Tibial nerve (tissue), 4 donors: Measurements from ENCODE around the gene PLAU. TPM values are rescaled to one million over a fixed set of nuclear protein-coding genes. Genes with fewer than 3 reads are reported as not detected.

Experiments used
- DNase-seq, 2 donors: peaks; one replicate each; pipeline ENCODE4 v3.0.0-alpha.2; 2019; ENCODE audit warnings: low spot score in 2 of 2
- H3K27ac ChIP-seq, 4 donors: fragments of 200-600 bp; sonication (generic) in 3 of 4; one replicate each; pipeline ENCODE4 v1.5.1; 2017 to 2019; ENCODE audit warnings: mild to moderate bottlenecking in 1 of 4
- H3K27me3 ChIP-seq, 2 donors: fragments of 200-600 bp; sonication (generic) in 1 of 2; one replicate each; pipeline versions ENCODE4 v1.5.1 to v1.6.0; 2017 to 2019
- H3K36me3 ChIP-seq, 3 donors: fragments of 200-600 bp; sonication (generic); one replicate each; pipeline ENCODE4 v1.5.1; 2018 to 2019
- H3K4me1 ChIP-seq, 4 donors: fragments of 200-600 bp; sonication (generic) in 3 of 4; one replicate each; pipeline ENCODE4 v1.5.1; 2017 to 2019
- H3K4me3 ChIP-seq, 4 donors: fragments of 200-600 bp; sonication (generic) in 3 of 4; one replicate each; pipeline ENCODE4 v1.5.1; 2017 to 2019; ENCODE audit warnings: mild to moderate bottlenecking in 1 of 4, moderate library complexity in 1 of 4
- H3K9me3 ChIP-seq, 4 donors: fragments of 200-600 bp; sonication (generic) in 3 of 4; one replicate each; pipeline ENCODE4 v1.5.1; 2017 to 2019
- CTCF ChIP-seq, 5 experiments: fragments of 200-600 bp in 3 of 5; fragments of 450-650 bp in 2 of 5; sonication (generic) in 3 of 5; IDR thresholded peaks; one replicate each; pipeline ENCODE4 v1.5.1; 2016 to 2019; ENCODE audit warnings: antibody characterized with exemption in 5 of 5, mild to moderate bottlenecking in 3 of 5, moderate library complexity in 2 of 5
- EP300 ChIP-seq, 2 donors: sonication (generic); formaldehyde crosslinking; IDR thresholded peaks; one replicate each; pipeline ENCODE4 v1.6.1; 2017; ENCODE audit warnings: antibody characterized with exemption in 2 of 2, mild to moderate bottlenecking in 1 of 2
- POLR2A ChIP-seq, 2 donors: fragments of 450-650 bp; IDR thresholded peaks; one replicate each; pipeline ENCODE4 v1.6.1; 2017; ENCODE audit warnings: antibody characterized with exemption in 2 of 2, mild to moderate bottlenecking in 2 of 2, moderate library complexity in 2 of 2
- WGBS, 2 donors: methylation state at CpG; one replicate each; pipeline ENCODE4 v1.1.5; 2018; 5-methylcytosine and 5-hydroxymethylcytosine counted together
- total RNA-seq, 4 donors: library from RNA; depleted of rRNA; stranded (reverse); fragments of >200 nt; gene quantifications; one replicate each; pipeline ENCODE4 v1.1.0, GENCODE V29; 2016

Gene PLAU
- total RNA-seq, 4 donors from 2014 or later = 2.5 to 7.8 (median 3.5) TPM

DNA sequence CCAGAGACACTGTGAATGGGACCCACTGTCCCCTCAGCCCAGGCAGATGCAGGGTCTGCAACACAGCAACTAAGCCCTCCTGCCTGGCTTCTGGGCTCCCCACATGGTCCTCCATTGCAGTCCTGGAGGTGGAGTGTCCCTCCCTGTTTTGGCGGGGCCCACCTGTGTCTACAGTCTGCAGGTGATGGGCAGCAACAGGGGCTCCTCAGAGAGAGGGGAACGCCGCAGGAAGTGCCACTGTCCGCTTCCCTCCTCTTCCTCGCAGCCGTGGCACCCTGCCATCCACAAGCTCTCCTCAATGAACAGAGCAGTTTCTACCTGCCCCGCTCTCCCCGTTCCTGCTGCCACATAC is 45.8 kb upstream of the PLAU start:
- no peak for DNase-seq
- Histone ChIP-seq H3K4me1 (peaks cover 0 to 80% (median 24%) of the 10 kb centered on the region in 4 donors), H3K27me3 (no peaks in the 10 kb centered on the region), H3K36me3 (peaks cover 0 to 42% (median 0%) of the 10 kb centered on the region in 3 donors), H3K4me3 (peak overlapping the region in 1 of 4 donors; percentile 3), H3K9me3 (no peaks in the 10 kb centered on the region), H3K27ac (peak overlapping the region in 2 of 4 donors; percentile 47 to 49)
- no peak for TF ChIP-seq CTCF (IDR thresholded peaks at IDR 0.05)
- TF ChIP-seq EP300 (IDR thresholded peaks at IDR 0.05) = no peak
- TF ChIP-seq POLR2A (IDR thresholded peaks at IDR 0.05) = no peak
- 88 to 89% methylated on average over 8 of the region's 8 CpGs for WGBS, 2 donors

DNA sequence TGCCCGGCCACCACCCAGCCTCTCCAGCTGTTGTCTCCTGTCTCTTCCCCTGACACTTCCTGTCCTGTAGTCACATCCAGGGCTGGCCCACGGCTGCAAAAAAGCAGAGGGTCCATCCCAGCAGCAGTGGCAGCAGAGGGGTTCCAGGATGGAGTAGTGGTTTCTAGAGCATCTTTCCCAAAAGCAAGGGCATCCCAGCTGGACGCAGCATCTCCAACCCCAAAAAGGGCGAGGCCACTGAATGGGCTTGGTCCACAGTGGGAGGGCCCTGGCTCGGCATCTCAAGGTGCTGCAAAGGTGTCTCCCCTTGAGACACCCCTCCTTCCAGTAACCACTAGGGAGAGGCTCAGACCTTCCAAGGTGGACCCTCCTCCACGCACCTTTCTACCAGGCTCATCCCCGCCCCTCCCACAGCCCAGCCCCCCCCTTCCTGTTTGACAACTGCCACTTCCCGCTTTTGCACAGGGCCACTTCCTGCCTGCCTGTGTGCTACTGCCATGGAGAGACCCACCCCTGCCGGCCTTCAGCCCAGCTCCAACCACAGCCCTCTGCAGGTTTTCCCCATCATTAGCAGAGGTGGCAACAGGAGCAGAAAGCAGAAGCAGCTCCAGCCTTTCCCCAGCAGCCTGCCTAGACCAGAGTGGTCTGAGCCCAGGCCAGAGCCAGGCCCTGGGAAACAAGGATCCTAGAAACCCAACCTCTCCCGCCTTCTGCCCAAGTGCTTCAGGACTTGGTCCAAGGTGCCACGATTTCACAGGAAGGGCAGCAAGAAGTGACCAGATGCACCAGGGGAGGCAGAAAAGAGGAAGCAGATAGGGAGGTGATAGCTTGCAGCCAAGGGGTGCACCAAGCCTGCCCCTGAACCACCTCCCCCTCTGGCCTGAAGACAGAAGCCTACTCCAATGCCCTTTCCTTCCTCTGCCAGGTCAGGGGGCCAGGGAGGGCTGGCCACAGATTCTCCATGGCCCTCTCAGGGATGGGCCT is 45.2 kb upstream of the PLAU start:
- Histone ChIP-seq H3K27ac (peak overlapping the region in 3 of 4 donors; percentile 47 to 63 (median 49)), H3K9me3 (no peaks in the 10 kb centered on the region)
- WGBS, 2 donors = 79 to 80% methylated on average over 11 of the region's 11 CpGs

DNA sequence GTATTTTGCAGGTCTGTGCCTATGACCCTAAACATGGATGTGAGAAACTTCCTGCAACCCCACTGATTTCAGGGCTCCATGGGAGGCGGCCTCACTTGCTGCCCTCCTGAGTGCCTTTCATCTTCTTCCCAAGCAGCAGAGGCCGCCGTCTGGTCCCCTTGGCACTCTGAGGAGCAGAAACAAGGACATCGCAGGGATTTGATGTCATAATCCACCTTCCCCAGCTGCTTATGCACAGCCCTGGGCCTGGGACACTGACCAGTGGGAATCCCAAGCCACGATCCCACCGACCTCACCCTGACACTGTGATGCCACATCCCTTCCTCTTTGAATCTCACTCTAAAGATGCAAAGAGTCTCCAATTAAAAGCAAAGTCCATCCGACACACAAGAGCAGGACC is 44.3 kb upstream of the PLAU start:
- TF ChIP-seq EP300 (IDR thresholded peaks at IDR 0.05) (no peak), POLR2A (IDR thresholded peaks at IDR 0.05) (no peak), CTCF (IDR thresholded peaks at IDR 0.05) (no peak)
- H3K27me3 ChIP-seq = no peaks in the 10 kb centered on the region
- H3K4me3 ChIP-seq = no peak overlapping the region
- H3K27ac ChIP-seq = peak overlapping the region in 3 of 4 donors; percentile 49 to 63 (median 53)
- no peaks in the 10 kb centered on the region for H3K9me3 ChIP-seq
- peaks cover 0 to 67% (median 23%) of the 10 kb centered on the region in 4 donors for H3K4me1 ChIP-seq
- no peak for DNase-seq
- WGBS, 2 donors = 81 to 89% methylated on average over 7 of the region's 7 CpGs
- peaks cover 0 to 45% (median 0%) of the 10 kb centered on the region in 3 donors for H3K36me3 ChIP-seq

More for the DNA sequence above, 45.2 kb upstream of the PLAU start:
- peaks cover 0 to 73% (median 22%) of the 10 kb centered on the region in 4 donors for H3K4me1 ChIP-seq
- DNase-seq = no peak
- peaks cover 0 to 42% (median 0%) of the 10 kb centered on the region in 3 donors for H3K36me3 ChIP-seq
- no peak for TF ChIP-seq CTCF (IDR thresholded peaks at IDR 0.05)
- no peak for TF ChIP-seq EP300 (IDR thresholded peaks at IDR 0.05)
- TF ChIP-seq POLR2A (IDR thresholded peaks at IDR 0.05) = no peak
- no peaks in the 10 kb centered on the region for H3K27me3 ChIP-seq
- peak overlapping the region in 1 of 4 donors; percentile 3 for H3K4me3 ChIP-seq

GRCh38 chr10:73867126-73867807 is 43.7 kb upstream of the PLAU start:
- no peaks in the 10 kb centered on the region for H3K27me3 ChIP-seq
- H3K36me3 ChIP-seq = peaks cover 0 to 46% (median 0%) of the 10 kb centered on the region in 3 donors
- H3K9me3 ChIP-seq = no peaks in the 10 kb centered on the region
- WGBS, 2 donors = 39 to 54% methylated on average over 9 to 10 of the region's 10 CpGs
- DNase-seq = no peak
- peaks cover 0 to 67% (median 26%) of the 10 kb centered on the region in 4 donors for H3K4me1 ChIP-seq
- H3K27ac ChIP-seq = peak overlapping the region in 3 of 4 donors; percentile 49 to 63 (median 53)
- TF ChIP-seq POLR2A (IDR thresholded peaks at IDR 0.05) (no peak), CTCF (IDR thresholded peaks at IDR 0.05) (no peak), EP300 (IDR thresholded peaks at IDR 0.05) (no peak)
- no peak overlapping the region for H3K4me3 ChIP-seq
